Left forelimb (tissue), 1 donor: ENCODE data around the gene RAPGEF5.

Source experiments
- DNase-seq: peaks from one replicate; pipeline ENCODE4 v3.0.0-alpha.2; 2018; ENCODE audit warnings: low spot score

Gene RAPGEF5

GRCh38 chr7:22189230-22189629 lies 167.7 kb downstream of the RAPGEF5 start:
- no peak for DNase-seq

GRCh38 chr7:22187691-22188348 lies 169.1 kb downstream of the RAPGEF5 start:
- no peak for DNase-seq

GRCh38 chr7:22185559-22185958 lies 171.4 kb downstream of the RAPGEF5 start:
- DNase-seq = no peak

GRCh38 chr7:22184549-22185199 lies 172.3 kb downstream of the RAPGEF5 start:
- DNase-seq = no peak

GRCh38 chr7:22183522-22184280 lies 173.3 kb downstream of the RAPGEF5 start:
- no peak for DNase-seq

GRCh38 chr7:22182149-22182548 lies 174.8 kb downstream of the RAPGEF5 start:
- DNase-seq = no peak

GRCh38 chr7:22181663-22182062 lies 175.3 kb downstream of the RAPGEF5 start:
- DNase-seq = no peak

- DNase-seq = no peak
Observed at GRCh38 chr7:22179442-22179879, 177.5 kb downstream of the RAPGEF5 start.

- DNase-seq = no peak
Observed at GRCh38 chr7:22178735-22179134, 178.2 kb downstream of the RAPGEF5 start.

- no peak for DNase-seq
Observed at GRCh38 chr7:22176791-22177412, 180.1 kb downstream of the RAPGEF5 start.

GRCh38 chr7:22174574-22174953 lies 182.4 kb downstream of the RAPGEF5 start:
- DNase-seq = no peak

- DNase-seq = no peak
Observed at GRCh38 chr7:22173685-22174573, 183.0 kb downstream of the RAPGEF5 start.

GRCh38 chr7:22168129-22168634 lies 188.8 kb downstream of the RAPGEF5 start:
- no peak for DNase-seq

GRCh38 chr7:22167482-22167881 lies 189.5 kb downstream of the RAPGEF5 start:
- DNase-seq = no peak

GRCh38 chr7:22166928-22167327 lies 190.0 kb downstream of the RAPGEF5 start:
- no peak for DNase-seq

- no peak for DNase-seq
Observed at GRCh38 chr7:22159341-22159740, 197.6 kb downstream of the RAPGEF5 start.

- DNase-seq = no peak
Observed at GRCh38 chr7:22157552-22157951, 199.4 kb downstream of the RAPGEF5 start.

GRCh38 chr7:22156205-22156604 lies 200.7 kb downstream of the RAPGEF5 start:
- no peak for DNase-seq

- DNase-seq = no peak
Observed at GRCh38 chr7:22154143-22154529, 202.8 kb downstream of the RAPGEF5 start.

GRCh38 chr7:22153432-22154142 lies 203.4 kb downstream of the RAPGEF5 start:
- no peak for DNase-seq

- DNase-seq = no peak
Observed at GRCh38 chr7:22152690-22153089, 204.3 kb downstream of the RAPGEF5 start.
